Right forelimb (tissue), 1 donor: ENCODE data around the gene TRIO.

ENCODE experiments used
- DNase-seq: peaks from one replicate; pipeline ENCODE4 v3.0.0-alpha.2; 2018

Gene TRIO

GRCh38 chr5:14337593-14337992, 194.5 kb downstream of the TRIO start:
- no peak for DNase-seq

GRCh38 chr5:14339468-14339867, 196.3 kb downstream of the TRIO start:
- DNase-seq: no peak

DNA sequence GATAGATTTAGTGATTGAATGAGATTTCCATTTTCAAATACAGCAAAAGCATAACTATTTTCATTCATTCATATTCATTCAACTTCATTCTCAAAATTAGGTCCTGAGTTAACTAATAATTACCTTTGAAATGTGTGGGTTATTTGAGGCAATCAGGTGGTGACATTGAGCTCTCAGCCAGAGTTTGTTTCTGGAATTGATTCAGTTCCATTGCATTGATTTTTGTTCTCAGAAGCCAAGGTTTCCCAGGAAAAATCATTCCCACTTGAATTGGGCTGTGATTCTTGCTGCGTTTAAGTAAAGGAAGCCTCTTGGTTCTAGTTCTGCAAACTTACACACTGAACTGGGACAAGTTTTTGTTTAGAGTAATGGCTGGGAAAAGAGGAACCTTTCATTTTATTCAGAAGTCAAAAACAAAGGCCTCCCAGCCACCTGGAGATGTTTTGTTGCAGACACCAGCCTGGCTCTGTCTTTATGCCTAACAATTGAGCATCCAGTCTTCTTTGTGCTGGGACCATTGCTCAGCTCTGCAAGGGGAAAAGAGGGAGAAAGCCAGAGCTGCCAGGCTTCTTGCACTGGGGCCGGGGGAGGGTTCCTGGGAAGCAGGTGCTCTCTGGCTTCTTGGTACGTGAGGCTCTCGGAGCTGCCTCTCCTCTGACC, 198.6 kb downstream of the TRIO start:
- no peak for DNase-seq

DNA sequence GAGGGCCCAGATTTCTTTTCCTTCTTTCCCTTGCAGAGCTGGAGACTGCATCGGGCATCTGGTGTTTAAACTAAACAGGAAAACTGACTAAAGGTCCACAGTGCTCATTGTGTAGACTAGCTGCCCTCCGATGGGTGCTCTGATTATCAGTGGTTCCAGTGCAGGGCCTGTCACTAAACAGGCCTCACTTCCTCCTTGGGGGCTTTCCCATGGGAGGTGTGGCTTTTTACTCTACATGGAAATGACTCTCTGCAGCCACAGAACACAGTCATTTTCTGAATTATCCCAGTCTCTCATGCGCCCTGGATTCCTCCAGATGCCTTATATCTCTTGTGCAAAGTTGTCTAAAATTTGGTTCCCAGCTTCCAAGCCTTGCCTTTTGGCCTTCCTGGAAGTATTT, 199.2 kb downstream of the TRIO start:
- DNase-seq: no peak

DNA sequence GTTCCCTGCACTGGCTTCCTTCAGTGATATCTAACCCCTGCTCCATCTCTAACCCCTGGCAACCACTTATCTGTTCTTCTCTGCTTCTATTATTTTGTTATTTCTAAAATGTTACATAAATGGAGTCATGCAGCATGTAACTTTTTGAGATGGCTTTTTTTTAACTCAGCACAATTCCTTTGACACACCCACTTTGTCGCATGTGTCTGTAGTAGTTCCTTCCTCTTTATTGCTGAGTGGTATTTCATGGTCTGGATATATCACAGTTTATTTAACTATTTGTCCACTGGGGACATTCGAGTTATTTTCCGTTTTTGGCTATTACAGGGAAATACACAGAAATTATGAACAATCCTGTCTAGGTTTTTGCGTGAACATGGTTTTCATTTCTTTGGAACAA, 200.2 kb downstream of the TRIO start:
- DNase-seq: no peak

- DNase-seq: no peak
Measured at GRCh38 chr5:14347522-14347921, 204.4 kb downstream of the TRIO start.

GRCh38 chr5:14348142-14348541, 205.0 kb downstream of the TRIO start:
- no peak for DNase-seq

DNA sequence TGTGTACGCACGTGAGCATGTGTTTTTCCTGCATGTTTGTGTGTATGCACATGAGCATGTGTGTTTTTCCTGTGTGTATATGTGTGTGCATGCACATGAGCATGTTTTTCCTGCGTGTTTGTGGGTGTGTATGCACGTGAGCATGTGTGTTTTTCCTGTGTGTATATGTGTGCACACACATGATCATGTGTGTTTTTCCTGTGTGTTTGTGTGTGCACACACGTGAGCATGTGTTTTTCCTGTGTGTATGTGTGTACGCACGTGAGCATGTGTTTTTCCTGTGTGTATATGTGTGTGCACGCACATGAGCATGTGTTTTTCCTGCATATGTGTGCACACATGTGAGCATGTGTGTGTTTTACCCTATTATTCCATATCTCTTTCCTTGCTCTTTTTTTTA, 205.9 kb downstream of the TRIO start:
- no peak for DNase-seq

DNA sequence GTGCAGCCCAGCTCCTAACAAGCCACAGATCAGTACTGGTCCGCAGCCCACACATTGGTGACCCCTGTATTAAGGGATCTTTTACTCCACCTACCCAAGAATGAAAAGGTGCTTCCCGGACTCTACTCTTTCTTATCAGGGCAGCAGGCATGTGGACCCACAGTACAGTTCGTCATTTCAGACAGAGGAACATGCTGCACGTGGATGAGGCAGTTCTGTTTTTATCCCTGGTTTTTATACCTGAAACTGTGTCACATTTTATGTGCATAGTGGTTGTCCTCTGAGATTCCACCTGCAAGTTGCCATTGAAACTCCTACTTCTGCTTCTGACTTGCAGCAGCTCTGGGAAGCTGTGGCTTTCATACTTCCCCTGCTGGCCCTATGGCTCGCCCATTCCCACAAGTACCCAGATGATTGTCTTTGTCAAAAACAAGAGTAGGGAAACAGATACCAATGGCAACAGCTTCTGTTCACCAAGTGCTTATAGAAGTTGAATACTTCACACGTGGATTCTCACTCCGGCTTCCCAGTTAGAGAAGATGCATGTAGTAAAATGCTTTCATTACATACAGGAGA, 208.0 kb downstream of the TRIO start:
- no peak for DNase-seq

- DNase-seq: no peak
Measured at GRCh38 chr5:14351845-14352712, 208.9 kb downstream of the TRIO start.

- no peak for DNase-seq
Measured at GRCh38 chr5:14353726-14354474, 210.8 kb downstream of the TRIO start.

DNA sequence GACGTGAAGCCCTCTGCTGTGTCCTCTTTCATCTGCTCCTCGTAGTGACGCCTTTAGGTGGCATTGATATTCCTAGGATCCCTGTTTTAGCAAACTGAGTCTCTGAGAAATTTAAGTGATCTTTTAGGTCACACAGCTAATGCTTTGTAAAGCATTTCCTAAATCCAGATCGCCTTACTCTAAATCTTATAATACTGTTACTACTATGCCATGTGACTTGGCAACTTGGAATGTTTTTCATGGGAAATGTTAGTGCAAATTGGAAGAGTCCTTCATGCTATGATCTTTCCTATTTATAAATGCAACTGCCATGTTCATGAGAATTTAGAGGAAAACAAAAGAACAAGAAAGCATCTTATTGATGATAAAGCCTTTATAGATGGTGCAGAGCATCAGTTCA, 212.2 kb downstream of the TRIO start:
- DNase-seq: no peak

DNA sequence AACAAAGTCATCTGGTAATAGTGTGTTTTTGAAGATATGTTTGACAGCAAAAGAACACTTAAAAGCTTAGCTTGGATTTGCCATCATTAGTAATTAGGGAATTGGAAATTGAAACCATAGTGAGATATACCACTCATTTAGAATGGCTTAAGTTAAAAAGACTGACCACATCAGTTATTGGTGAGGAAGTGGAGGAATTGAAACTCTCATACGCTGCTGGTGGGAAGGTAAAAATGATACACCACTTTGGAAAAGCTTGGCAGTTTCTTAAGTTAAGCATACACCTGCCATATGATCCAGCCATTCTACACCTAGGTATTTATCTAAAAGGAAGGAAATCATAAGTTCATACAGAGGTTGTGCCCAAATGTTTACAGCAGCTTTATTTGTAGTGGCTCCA, 213.2 kb downstream of the TRIO start:
- no peak for DNase-seq

- DNase-seq: no peak
Measured at GRCh38 chr5:14357441-14357840, 214.3 kb downstream of the TRIO start.

DNA sequence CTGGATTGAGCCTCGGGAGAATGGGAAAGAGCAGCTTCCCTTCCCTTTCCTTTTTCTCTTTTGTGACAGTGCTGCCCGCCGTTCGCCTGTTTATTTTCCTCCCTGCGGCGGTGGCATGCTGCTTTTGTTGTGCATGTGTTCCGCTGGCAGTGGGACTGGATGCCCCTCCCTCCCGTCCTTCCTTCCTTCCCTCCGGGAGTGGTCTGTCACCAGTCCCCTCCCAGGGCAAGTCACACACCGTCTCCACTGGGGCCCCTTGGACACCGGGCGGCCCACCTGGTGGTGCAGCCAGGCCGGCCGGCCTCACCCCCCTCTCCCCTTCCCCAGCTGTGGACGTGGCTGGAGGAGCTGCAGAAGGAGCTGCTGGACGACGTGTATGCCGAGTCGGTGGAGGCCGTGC, 214.7 kb downstream of the TRIO start:
- DNase-seq: no peak

DNA sequence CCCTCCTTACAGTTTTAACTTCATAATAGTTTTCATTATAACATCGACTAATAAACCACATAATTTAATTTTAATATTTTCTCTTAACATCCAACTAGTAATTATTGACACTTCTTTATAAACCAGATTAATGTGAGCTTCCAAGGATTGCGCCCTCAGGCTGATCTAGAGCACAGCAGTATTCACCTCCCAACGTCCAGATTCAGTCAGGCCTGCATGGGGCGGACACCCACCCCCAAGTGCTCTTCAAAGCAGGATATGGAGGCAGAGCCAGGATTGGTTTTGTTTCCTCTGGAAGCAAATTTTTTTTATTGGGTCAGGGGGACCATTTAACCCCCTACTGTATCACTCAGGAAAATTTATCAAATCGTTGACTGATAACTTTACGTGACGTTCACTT, 215.4 kb downstream of the TRIO start:
- no peak for DNase-seq

- no peak for DNase-seq
Measured at GRCh38 chr5:14359069-14360043, 216.2 kb downstream of the TRIO start.

DNA sequence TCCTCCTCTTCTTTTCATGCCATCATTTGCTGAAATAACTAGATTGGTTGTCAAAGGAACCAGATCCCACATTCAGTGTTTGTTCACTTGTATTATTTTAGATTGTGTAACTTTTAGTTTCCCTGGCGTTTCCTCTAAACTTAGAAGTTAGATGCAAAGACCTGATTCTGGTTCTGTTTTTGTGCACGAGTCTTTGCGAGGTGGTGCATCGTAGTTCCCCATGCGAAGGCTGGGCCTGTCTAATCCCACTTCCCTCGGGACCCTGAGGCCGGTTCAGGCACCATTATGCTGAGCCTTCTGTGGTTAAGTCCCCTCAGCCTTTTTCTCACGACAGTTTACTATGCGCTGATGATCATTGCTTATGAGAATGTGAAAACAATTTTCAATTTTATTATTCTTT, 219.3 kb downstream of the TRIO start:
- no peak for DNase-seq

DNA sequence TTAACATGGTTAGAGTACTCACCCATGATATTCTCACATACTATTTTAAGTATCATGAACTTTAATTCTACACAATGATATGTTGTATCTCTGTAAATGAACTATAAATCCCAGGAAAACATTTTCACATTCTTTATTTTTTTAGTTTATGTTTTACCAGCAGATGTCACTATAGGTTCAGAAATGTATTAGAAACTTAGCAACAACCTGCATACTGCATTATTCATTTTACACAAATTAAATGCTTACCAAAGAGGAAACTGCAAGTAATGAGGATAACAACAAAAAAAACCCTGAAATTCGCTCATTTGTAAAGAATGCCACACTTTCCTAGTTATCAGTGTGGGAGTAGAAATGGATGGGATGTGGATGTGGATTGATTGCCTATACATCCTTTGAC, 221.0 kb downstream of the TRIO start:
- DNase-seq: no peak

DNA sequence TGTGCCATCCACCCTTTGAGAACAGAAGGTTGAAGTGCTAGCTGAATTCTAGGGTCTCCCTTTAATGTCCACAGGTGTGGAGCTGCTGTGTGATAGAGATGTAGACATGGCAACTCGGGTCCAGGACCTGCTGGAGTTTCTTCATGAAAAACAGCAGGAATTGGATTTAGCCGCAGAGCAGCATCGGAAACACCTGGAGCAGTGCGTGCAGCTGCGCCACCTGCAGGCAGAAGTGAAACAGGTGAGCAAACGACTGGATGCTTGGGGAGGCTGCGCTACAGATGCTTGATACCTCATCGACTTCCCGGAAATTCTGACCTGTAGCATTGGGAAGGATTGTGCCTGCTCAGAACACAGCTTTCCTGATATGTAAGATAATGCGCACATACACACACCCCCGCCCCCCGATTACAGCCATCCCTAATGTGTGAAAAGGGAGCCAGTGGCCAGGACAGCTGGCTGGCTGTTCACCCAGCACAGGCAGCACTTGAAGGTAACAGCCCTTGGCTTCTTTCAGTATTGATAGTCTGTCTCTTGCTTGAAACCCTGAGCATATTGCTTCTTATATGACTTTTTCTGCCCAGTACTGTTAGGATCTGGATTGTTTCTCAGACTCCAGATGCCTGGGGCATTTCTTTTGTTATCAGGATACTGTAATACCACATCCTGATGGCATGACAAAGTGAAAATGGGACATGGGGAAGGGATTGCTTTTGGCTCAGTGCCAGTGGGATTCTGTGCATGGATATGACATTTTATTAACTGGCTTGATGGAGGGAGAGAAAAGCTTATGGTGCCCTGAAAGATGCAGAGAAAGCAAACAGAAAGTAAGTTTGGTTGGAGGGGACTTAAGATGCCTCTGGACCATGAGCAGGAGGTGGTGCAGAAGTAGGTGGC, 221.7 kb downstream of the TRIO start:
- no peak for DNase-seq

DNA sequence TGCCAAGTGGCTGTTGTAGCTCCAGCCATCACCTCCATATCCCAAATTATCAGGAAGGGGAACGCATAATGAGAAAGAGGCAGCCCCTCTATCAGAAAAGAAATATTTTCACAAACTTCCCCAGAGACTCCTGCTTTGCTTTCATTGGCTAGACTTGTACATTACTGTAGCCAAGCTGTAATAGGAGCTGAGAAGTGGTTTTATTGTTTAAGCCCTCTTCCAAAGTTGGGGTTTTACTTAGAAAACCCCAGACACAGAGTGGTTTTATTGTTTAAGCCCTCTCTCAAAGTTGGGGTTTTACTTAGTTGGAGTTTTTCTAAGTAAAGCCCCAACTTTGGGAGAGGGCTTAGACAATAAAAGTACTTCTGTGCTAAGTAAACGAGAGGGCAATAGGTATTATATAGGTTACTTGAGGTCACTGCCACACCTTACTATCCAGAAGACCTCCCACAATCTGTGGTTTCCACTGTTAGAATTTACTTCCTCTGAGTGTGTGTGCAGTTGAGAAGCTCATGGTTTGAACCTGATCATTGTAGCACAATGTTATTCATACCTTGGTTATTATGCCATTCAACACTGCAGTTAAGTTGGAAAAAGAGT, 222.8 kb downstream of the TRIO start:
- no peak for DNase-seq
